OCI-LY3 (cell line): Measurements from ENCODE around the gene TPM3.

ENCODE experiments used
- H2AFZ ChIP-seq: fragments of 200-600, 300-600 bp; shearing (Covaris generic); 2 replicates; pipeline ENCODE4 v1.6.0; 2014; ENCODE audit warnings: antibody characterized with exemption, low read depth, low read length
- H3K27ac ChIP-seq: fragments of 200-600, 300-600 bp; sonication (generic); 2 replicates; pipeline ENCODE4 v1.5.1; 2014; ENCODE audit warnings: mild to moderate bottlenecking, low read length, moderate library complexity, mixed read lengths
- H3K27me3 ChIP-seq: fragments of 200-600, 300-600 bp; sonication (generic); 2 replicates; pipeline ENCODE4 v1.6.1; 2014; ENCODE audit warnings: low read depth, low read length, mixed read lengths
- H3K36me3 ChIP-seq: fragments of 200-600, 300-600 bp; sonication (generic); replicated peaks from 2 replicates; pipeline ENCODE3; 2014; ENCODE audit warnings: low read depth, low read length, mixed read lengths
- H3K4me1 ChIP-seq: fragments of 300-600, 200-600 bp; sonication (generic); 2 replicates; pipeline ENCODE4 v1.6.1; 2014; ENCODE audit warnings: low read length, mixed read lengths
- H3K4me2 ChIP-seq: fragments of 200-600, 300-600 bp; sonication (generic); 2 replicates; pipeline ENCODE4 v1.6.1; 2014; ENCODE audit warnings: low read length, mixed read lengths
- H3K4me3 ChIP-seq: fragments of 300-600, 200-600 bp; sonication (generic); 2 replicates; pipeline ENCODE4 v1.5.1; 2014; ENCODE audit warnings: antibody characterized with exemption, mild to moderate bottlenecking, low read length, moderate library complexity
- H3K79me2 ChIP-seq: fragments of 300-600, 200-600 bp; shearing (Covaris generic); 2 replicates; pipeline ENCODE4 v1.6.1; 2014; ENCODE audit warnings: mild to moderate bottlenecking, low read length, mixed read lengths
- H3K9ac ChIP-seq: fragments of 300-600, 200-600 bp; shearing (Covaris generic); 2 replicates; pipeline ENCODE4 v1.6.0; 2014; ENCODE audit warnings: mild to moderate bottlenecking, low read length, moderate library complexity
- H3K9me3 ChIP-seq: fragments of 200-600, 300-600 bp; shearing (Covaris generic); 2 replicates; pipeline ENCODE4 v1.6.1; 2014; ENCODE audit warnings: low read length, mixed read lengths; ENCODE audit not compliant: insufficient read depth
- H4K20me1 ChIP-seq: fragments of 200-600, 300-600 bp; sonication (generic); 2 replicates; pipeline ENCODE4 v1.6.1; 2016; ENCODE audit warnings: low read length, mixed read lengths; ENCODE audit not compliant: insufficient read depth
- CTCF ChIP-seq: fragments of 200-600, 300-600 bp; sonication (generic); IDR thresholded peaks from 2 replicates; pipeline ENCODE4 v1.5.1; 2014; ENCODE audit warnings: antibody characterized with exemption, low read length, low read depth
- EZH2phosphoT487 ChIP-seq: fragments of 200-600 bp; shearing (Covaris generic); IDR thresholded peaks from 2 replicates; pipeline ENCODE4 v1.6.1; 2018; ENCODE audit warnings: antibody characterized with exemption, mixed run types, low read depth

Gene TPM3

GRCh38 chr1:154191990-154192461 is at the start of gene TPM3:
Gene TPM3 (minus strand): TSS chr1:154192100. CDS start chr1:154192018, 82 bp downstream.
- Histone ChIP-seq H3K27ac (no peak within 1 kb of the TSS), H2AFZ (0 out of 2 replicates have a peak within 1 kb of the TSS, but pooled peaks have one; percentile 22), H3K4me1 (peaks cover 10% of the 10 kb centered on the region; the same call in 1 of the 2 replicates), H3K27me3 (peaks cover 57% of the 10 kb centered on the region), H3K4me2 (no peak within 1 kb of the TSS), H3K4me3 (no peak within 1 kb of the TSS), H4K20me1 (no peaks in the 10 kb centered on the region), H3K36me3 (no peaks in the 10 kb centered on the region), H3K79me2 (no peaks in the 10 kb centered on the region), H3K9ac (no peak within 1 kb of the TSS), H3K9me3 (no peaks in the 10 kb centered on the region)
- TF ChIP-seq EZH2phosphoT487 (no peak), CTCF (no peak)

- Histone ChIP-seq H3K79me2 (peaks cover 59% of the 10 kb centered on the region), H3K4me3 (no peak overlapping the region), H3K4me1 (no peaks in the 10 kb centered on the region), H3K9me3 (no peaks in the 10 kb centered on the region), H4K20me1 (peaks cover 47% of the 10 kb centered on the region), H3K27ac (no peak overlapping the region), H3K36me3 (peaks cover 89% of the 10 kb centered on the region), H3K27me3 (no peaks in the 10 kb centered on the region), H3K9ac (no peak overlapping the region), H3K4me2 (no peak overlapping the region), H2AFZ (no peak overlapping the region)
- no peak for TF ChIP-seq EZH2phosphoT487
- no peak for TF ChIP-seq CTCF
These were observed 48.5 kb upstream of the TPM3 start for GRCh38 chr1:154240294-154240833.

- H3K36me3 ChIP-seq, result peaks cover 87% of the 10 kb centered on the region
- H3K4me3 ChIP-seq, result no peak overlapping the region
- H3K27ac ChIP-seq, result no peak overlapping the region
- no peaks in the 10 kb centered on the region for H3K27me3 ChIP-seq
- H2AFZ ChIP-seq, result no peak overlapping the region
- H3K9me3 ChIP-seq, result no peaks in the 10 kb centered on the region
- no peaks in the 10 kb centered on the region for H3K4me1 ChIP-seq
- H3K4me2 ChIP-seq, result no peak overlapping the region
- TF ChIP-seq EZH2phosphoT487 (no peak), CTCF (no peak)
- no peak overlapping the region for H3K9ac ChIP-seq
- peaks cover 64% of the 10 kb centered on the region for H3K79me2 ChIP-seq
- peaks cover 47% of the 10 kb centered on the region for H4K20me1 ChIP-seq
These were observed 47.6 kb upstream of the TPM3 start for GRCh38 chr1:154239491-154239890.

- Histone ChIP-seq H3K27ac (no peak overlapping the region), H3K4me3 (no peak overlapping the region), H3K4me1 (no peaks in the 10 kb centered on the region), H2AFZ (no peak overlapping the region), H3K79me2 (peaks cover 76% of the 10 kb centered on the region), H3K9me3 (no peaks in the 10 kb centered on the region), H3K36me3 (peaks cover 82% of the 10 kb centered on the region), H3K27me3 (no peaks in the 10 kb centered on the region), H3K9ac (no peak overlapping the region), H4K20me1 (peaks cover 47% of the 10 kb centered on the region), H3K4me2 (no peak overlapping the region)
- TF ChIP-seq CTCF (no peak), EZH2phosphoT487 (no peak)
These were observed 46.1 kb upstream of the TPM3 start for GRCh38 chr1:154237880-154238506.
